HepG2 (cell line): ENCODE results near the gene CTIF. TPM values are rescaled to one million over a fixed set of nuclear protein-coding genes. Genes with fewer than 3 reads are reported as not detected.

ENCODE experiments used
- AHDC1 ChIP-seq: sonication (generic); formaldehyde crosslinking; IDR thresholded peaks from 2 replicates; pipeline ENCODE4 v1.5.1; 2020; ENCODE audit warnings: mild to moderate bottlenecking, missing genetic modification reagents, borderline replicate concordance
- ARID2 ChIP-seq: sonication (generic); formaldehyde crosslinking; IDR thresholded peaks from 2 replicates; pipeline ENCODE4 v1.8.1; 2022; ENCODE audit warnings: mild to moderate bottlenecking, missing genetic modification reagents, borderline replicate concordance
- ATF3 ChIP-seq: sonication (generic); formaldehyde crosslinking; IDR thresholded peaks from 2 replicates; pipeline ENCODE4 v1.4.0; 2020; ENCODE audit warnings: missing genetic modification reagents
- ATF4 ChIP-seq, 2 experiments: fragments of 450-650 bp in 1 of 2; sonication (generic) in 1 of 2; formaldehyde crosslinking; IDR thresholded peaks; 2 replicates each; pipeline versions ENCODE4 v1.5.0 to v1.8.0; 2020 to 2022; ENCODE audit warnings: mild to moderate bottlenecking in 1 of 2, missing genetic modification reagents in 1 of 2
- CSRNP2 ChIP-seq: sonication (generic); formaldehyde crosslinking; conservative IDR thresholded peaks from 2 replicates; pipeline ENCODE4 v1.8.0; 2022; ENCODE audit warnings: low read depth, missing genetic modification reagents
- FOXO1 ChIP-seq: sonication (generic); formaldehyde crosslinking; IDR thresholded peaks from 2 replicates; pipeline ENCODE4 v1.4.0; 2020; ENCODE audit warnings: missing genetic modification reagents
- GATAD2A ChIP-seq: IDR thresholded peaks from 2 replicates; pipeline ENCODE4 v1.6.1; 2016
- KDM6A ChIP-seq: IDR thresholded peaks from 2 replicates; pipeline ENCODE4 v1.6.1; 2016; ENCODE audit warnings: low read depth
- MZF1 ChIP-seq: sonication (generic); formaldehyde crosslinking; IDR thresholded peaks from 2 replicates; pipeline ENCODE4 v1.8.1; 2023; ENCODE audit warnings: mild to moderate bottlenecking, missing genetic modification reagents, borderline replicate concordance
- NAIF1 ChIP-seq: sonication (generic); formaldehyde crosslinking; IDR thresholded peaks from 2 replicates; pipeline ENCODE4 v1.5.0; 2020; ENCODE audit warnings: mild to moderate bottlenecking, missing genetic modification reagents, borderline replicate concordance
- NBN ChIP-seq: fragments of 450-650 bp; conservative IDR thresholded peaks from 2 replicates; pipeline ENCODE4 v1.6.1; 2017
- POLR2G ChIP-seq: fragments of 200-400 bp; formaldehyde crosslinking; IDR thresholded peaks from 2 replicates; pipeline ENCODE4 v1.6.1; 2018; ENCODE audit warnings: mild to moderate bottlenecking, low read depth, low read length, moderate library complexity
- RARG ChIP-seq: sonication (generic); formaldehyde crosslinking; IDR thresholded peaks from 2 replicates; pipeline ENCODE4 v1.4.0; 2020; ENCODE audit warnings: low read depth, mild to moderate bottlenecking, missing genetic modification reagents
- SETDB1 ChIP-seq: sonication (generic); formaldehyde crosslinking; IDR thresholded peaks from 2 replicates; pipeline ENCODE4 v1.5.1; 2020; ENCODE audit warnings: missing genetic modification reagents, mild to moderate bottlenecking, borderline replicate concordance
- SMYD3 ChIP-seq: sonication (generic); formaldehyde crosslinking; IDR thresholded peaks from 2 replicates; pipeline ENCODE4 v1.8.1; 2023; ENCODE audit warnings: mild to moderate bottlenecking, missing genetic modification reagents
- TP53 ChIP-seq: sonication (generic); formaldehyde crosslinking; conservative IDR thresholded peaks from 2 replicates; pipeline ENCODE4 v1.4.0; 2020; ENCODE audit warnings: missing genetic modification reagents
- ZNF263 ChIP-seq: sonication (generic); formaldehyde crosslinking; IDR thresholded peaks from 2 replicates; pipeline ENCODE4 v1.4.0; 2020; ENCODE audit warnings: missing genetic modification reagents
- ZNF564 ChIP-seq: sonication (generic); formaldehyde crosslinking; IDR thresholded peaks from 2 replicates; pipeline ENCODE4 v1.8.1; 2023; ENCODE audit warnings: mild to moderate bottlenecking, missing genetic modification reagents
- ZNF776 ChIP-seq: sonication (generic); formaldehyde crosslinking; IDR thresholded peaks from 2 replicates; pipeline ENCODE4 v1.4.0; 2020; ENCODE audit warnings: mild to moderate bottlenecking, missing genetic modification reagents
- polyA plus RNA-seq, 8 experiments: library from polyadenylated mRNA; depleted of rRNA in 3 of 8; stranded (reverse) in 7 of 8; unstranded in 1 of 8; fragments of >200 nt; fragmentation: Illumina TruSeq in 4 of 8; extraction: Trizol in 4 of 8; gene quantifications; 2 replicates each; pipeline versions ENCODE4 v1.2.1 to v1.2.3, GENCODE V29; 2011 to 2016; ENCODE audit warnings: low read depth in 4 of 8, missing spikeins in 1 of 8, mixed read lengths in 1 of 8; ENCODE audit not compliant: insufficient read depth in 1 of 8
- total RNA-seq, 5 experiments: library from RNA; depleted of rRNA; stranded (reverse); fragments of >200 nt; fragmentation: Illumina TruSeq; extraction: Trizol; gene quantifications; 2 replicates each; pipeline ENCODE4 v1.2.3, GENCODE V29; 2016; ENCODE audit warnings: low read depth in 1 of 5
- TF ChIP-seq, protein P1 (sequence below): sonication (generic); formaldehyde crosslinking; IDR thresholded peaks from 2 replicates; pipeline ENCODE4 v1.5.0; 2020; ENCODE audit warnings: mild to moderate bottlenecking, missing genetic modification reagents, moderate library complexity

CTIF gene
- total and polyA plus RNA-seq, 2 of the 13 experiments (the other 11 are each of a cell fraction or from before 2014, with no cell fraction given): 18.2 to 28.0 TPM

GRCh38 chr18:48896875-48897511 is 358.2 kb downstream of the CTIF start (continued):
- TF ChIP-seq ATF3 (CRISPR knock-in tag) (no peak), POLR2G (peak; percentile 51; the same call in 1 of the 2 replicates), NAIF1 (CRISPR knock-in tag) (no peak), FOXO1 (no peak), SMYD3 (CRISPR knock-in tag) (no peak), GATAD2A (CRISPR knock-in tag) (no peak; the same call in 1 of the 2 replicates), TP53 (no peak), ZNF564 (CRISPR knock-in tag) (no peak; the same call in 1 of the 2 replicates), SETDB1 (no peak), KDM6A (no peak), AHDC1 (no peak), ZNF776 (CRISPR knock-in tag) (no peak), ATF4 (CRISPR knock-in tag; IDR thresholded peaks at IDR 0.05) (no peak), CSRNP2 (CRISPR knock-in tag) (no peak), ARID2 (CRISPR knock-in tag) (no peak), RARG (CRISPR knock-in tag) (no peak), MZF1 (CRISPR knock-in tag) (no peak), NBN (no peak), ZNF263 (CRISPR knock-in tag) (0 out of 2 replicates have a peak, but pooled peaks have one; percentile 30)
- TF ChIP-seq, protein P1, sequence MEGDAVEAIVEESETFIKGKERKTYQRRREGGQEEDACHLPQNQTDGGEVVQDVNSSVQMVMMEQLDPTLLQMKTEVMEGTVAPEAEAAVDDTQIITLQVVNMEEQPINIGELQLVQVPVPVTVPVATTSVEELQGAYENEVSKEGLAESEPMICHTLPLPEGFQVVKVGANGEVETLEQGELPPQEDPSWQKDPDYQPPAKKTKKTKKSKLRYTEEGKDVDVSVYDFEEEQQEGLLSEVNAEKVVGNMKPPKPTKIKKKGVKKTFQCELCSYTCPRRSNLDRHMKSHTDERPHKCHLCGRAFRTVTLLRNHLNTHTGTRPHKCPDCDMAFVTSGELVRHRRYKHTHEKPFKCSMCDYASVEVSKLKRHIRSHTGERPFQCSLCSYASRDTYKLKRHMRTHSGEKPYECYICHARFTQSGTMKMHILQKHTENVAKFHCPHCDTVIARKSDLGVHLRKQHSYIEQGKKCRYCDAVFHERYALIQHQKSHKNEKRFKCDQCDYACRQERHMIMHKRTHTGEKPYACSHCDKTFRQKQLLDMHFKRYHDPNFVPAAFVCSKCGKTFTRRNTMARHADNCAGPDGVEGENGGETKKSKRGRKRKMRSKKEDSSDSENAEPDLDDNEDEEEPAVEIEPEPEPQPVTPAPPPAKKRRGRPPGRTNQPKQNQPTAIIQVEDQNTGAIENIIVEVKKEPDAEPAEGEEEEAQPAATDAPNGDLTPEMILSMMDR (CRISPR knock-in tag): peak; percentile 84
